Choroid plexus epithelial cell (primary cell): ENCODE data around the gene CDK18.
A peak's percentile ranks its signal among the peaks of the same experiment; 100 is the strongest.

ENCODE experiments used
- DNase-seq: peaks from one replicate; pipeline ENCODE4 v3.0.0-alpha.2; 2010; ENCODE audit warnings: low read depth
- H3K4me3 ChIP-seq: 2 replicates; pipeline ENCODE4 v1.5.1; 2011; ENCODE audit warnings: low read depth, mild to moderate bottlenecking, control low read depth, low read length, moderate library complexity
- CTCF ChIP-seq: conservative IDR thresholded peaks from 2 replicates; pipeline ENCODE4 v1.5.1; 2011; ENCODE audit warnings: low read depth, mild to moderate bottlenecking, control low read depth, inconsistent platforms, low read length, moderate library complexity

CDK18 gene

GRCh38 chr1:205499789-205500188 is 4.7 kb upstream of the CDK18 start:
- no peak for DNase-seq
- TF ChIP-seq CTCF: no peak
- no peak overlapping the region for H3K4me3 ChIP-seq

- H3K4me3 ChIP-seq: no peak overlapping the region
- TF ChIP-seq CTCF: no peak
- DNase-seq: no peak
Measured at GRCh38 chr1:205500240-205501233, 3.9 kb upstream of the CDK18 start.

- DNase-seq: no peak
- TF ChIP-seq CTCF: no peak
Measured at GRCh38 chr1:205502111-205502810, 2.2 kb upstream of the CDK18 start.

GRCh38 chr1:205502992-205503391 is 1.5 kb upstream of the CDK18 start:
- no peak for TF ChIP-seq CTCF
- DNase-seq: no peak
- H3K4me3 ChIP-seq: no peak overlapping the region

More at GRCh38 chr1:205502111-205502810, 2.2 kb upstream of the CDK18 start:
- H3K4me3 ChIP-seq: no peak overlapping the region

GRCh38 chr1:205505076-205505729 is 734 bp downstream of the CDK18 start:
- DNase-seq: no peak
- H3K4me3 ChIP-seq: peak overlapping the region; percentile 60
- peak; percentile 15 for TF ChIP-seq CTCF

GRCh38 chr1:205505791-205506190 is 1.3 kb downstream of the CDK18 start:
- no peak overlapping the region for H3K4me3 ChIP-seq
- TF ChIP-seq CTCF: no peak
- no peak for DNase-seq
